HG03139 (cell line): ENCODE measurements around the gene GRID2.

Source experiments
- ATAC-seq: cut with Tn5 transposase; IDR thresholded peaks from one replicate; pipeline ENCODE4 v1.9.1; 2021; ENCODE audit not compliant: unreplicated experiment

The GRID2 gene

DNA sequence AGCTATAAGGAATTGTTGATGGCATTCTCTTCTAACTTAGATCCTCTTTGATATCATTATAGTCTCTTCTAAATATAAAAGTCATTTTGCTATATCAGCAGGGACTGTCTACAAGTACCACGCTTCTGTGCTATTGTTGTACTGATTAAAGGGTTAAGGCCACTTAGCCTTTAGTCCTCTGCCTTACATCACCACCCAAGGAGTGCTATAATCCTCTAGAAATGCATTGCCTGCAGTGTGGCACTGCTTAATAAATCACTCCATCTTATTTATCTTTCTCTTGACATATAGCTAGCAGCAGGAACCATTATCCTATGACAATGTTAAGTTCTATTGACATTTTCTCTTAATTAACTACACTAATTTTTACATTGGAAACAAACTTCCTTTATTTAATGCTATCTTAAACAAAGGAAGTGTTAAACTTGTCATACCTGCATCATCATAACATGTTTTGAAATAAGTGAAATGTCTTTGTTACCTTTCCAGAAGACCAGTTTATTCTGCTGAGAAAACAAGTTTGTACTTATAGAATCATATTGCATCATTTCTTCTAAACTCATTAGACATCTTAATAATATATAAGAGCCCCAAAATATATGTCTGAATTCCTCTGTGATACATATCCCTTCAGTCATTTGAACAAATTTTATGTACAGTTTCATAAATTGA lies 1163.9 kb downstream of the GRID2 start:
- no peak for ATAC-seq

DNA sequence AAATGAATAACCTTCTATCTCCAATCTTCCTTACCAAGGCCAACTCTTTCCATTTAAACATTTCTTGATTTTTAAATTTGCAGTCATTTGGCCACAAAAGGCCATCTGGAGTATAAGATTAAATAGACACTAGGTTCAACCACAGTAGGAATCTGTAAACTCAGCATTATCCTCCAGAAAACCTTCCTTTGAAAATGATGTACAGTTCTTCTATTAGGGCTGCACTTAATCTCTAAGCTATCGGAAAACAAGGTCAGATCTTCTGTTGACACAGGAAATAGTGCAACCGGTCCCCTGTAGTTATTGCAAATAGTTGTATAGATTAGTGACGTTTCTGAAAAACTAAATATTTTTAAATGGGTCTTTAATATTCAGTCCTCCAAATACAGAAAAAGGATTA lies 1165.8 kb downstream of the GRID2 start:
- ATAC-seq = no peak

GRCh38 chr4:93475730-93476129 lies 1172.0 kb downstream of the GRID2 start:
- no peak for ATAC-seq

DNA sequence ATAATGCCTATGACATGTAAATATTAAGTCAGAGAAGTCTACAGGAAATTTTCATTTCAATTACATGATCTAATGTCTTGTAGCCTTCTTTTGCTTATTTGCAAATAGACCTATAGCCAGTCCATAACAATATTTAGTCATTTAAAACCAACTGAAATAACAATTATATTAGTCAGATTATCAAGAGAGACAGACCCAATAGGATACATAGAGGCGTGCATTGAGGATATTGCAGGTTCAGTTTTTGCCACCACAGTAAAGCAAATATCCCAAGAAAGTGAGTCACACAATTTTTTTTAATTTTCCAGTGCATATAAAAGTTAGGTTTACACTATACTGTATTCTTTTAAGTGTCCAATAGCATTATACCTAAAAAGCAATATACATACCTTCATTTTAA lies 1175.0 kb downstream of the GRID2 start:
- ATAC-seq = no peak

- ATAC-seq = no peak
Measured at GRCh38 chr4:93480452-93480851, 1176.7 kb downstream of the GRID2 start.

- no peak for ATAC-seq
Measured at GRCh38 chr4:93495346-93495745, 1191.6 kb downstream of the GRID2 start.

GRCh38 chr4:93501244-93501643 lies 1197.5 kb downstream of the GRID2 start:
- ATAC-seq = no peak

DNA sequence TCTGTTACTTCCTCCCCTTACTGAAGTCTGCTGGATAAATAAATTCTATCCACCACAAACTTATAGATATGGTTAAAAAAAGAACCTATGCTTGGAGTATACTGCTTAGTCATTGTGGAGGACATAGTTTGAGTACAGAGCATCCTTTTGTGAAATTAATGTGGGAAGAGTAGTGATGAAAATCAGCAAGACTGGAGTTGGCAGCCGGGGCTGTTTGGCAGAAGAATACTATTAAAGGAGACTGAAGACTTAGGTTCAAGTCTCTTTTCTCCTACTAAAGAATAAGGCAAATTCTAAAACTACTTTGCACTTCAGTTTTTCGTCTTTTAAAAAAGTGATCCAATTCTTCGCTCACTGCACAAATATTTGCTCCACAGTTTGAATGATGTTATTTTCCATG lies 1198.2 kb downstream of the GRID2 start:
- no peak for ATAC-seq

- ATAC-seq = no peak
Measured at GRCh38 chr4:93502991-93503390, 1199.2 kb downstream of the GRID2 start.

DNA sequence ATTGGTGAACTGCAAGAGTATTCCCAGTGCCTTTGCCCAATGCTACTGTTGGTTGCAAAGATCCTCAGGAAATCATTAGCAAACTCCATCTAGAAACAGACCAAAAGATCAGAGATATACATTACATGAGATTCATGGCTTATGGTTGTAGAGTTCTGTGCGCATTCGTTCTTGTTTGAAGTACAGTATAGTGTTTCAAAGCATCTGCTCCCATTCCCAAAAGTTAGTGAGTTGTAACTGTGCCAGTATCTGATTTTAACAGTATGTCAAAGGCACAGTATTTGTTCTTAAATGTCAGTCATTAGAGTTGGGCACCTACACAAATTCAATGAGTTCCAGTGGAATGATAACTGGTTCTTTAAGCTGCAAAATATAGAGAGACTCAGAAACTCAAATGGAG lies 1210.1 kb downstream of the GRID2 start:
- ATAC-seq = no peak

GRCh38 chr4:93515208-93515607 lies 1211.4 kb downstream of the GRID2 start:
- no peak for ATAC-seq

- ATAC-seq = no peak
Measured at GRCh38 chr4:93529692-93530372, 1226.1 kb downstream of the GRID2 start.

DNA sequence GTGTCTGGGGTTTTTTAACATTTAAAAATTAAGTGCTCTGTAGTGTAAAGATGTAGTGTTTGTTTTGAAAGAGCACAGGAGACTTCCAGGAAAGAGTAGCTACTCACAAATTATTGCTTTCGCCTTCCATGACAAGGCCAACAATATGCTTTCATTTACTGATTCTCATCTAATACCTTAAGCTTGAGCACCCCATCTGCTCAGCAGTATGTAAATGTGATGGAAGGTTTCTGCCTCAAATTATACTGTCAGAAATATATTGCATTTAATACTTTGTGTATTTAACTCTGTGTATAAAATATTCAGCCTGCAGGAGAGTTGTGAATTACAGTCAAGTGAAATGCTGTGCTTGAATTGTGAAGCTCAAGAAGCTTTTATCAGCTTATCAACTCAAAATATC lies 1228.5 kb downstream of the GRID2 start:
- ATAC-seq = no peak

DNA sequence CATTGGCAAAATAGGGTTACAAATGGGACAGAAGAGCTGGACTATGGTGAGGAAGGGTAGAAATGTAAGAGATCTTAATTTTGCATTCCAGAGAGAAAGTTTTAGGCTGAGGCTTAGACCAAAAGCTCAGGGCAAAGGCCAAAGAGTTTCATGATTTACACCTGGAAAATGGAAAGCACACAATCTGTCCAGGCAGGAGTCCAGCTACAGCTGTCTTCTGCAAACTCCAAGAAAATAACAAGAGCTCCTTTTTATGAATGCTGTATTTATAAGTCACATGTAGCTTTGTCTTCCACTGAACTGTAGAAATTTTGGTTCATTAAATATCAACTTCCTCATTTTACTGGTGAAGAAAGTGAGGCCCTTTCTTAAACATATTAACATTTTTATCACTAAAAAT lies 1236.8 kb downstream of the GRID2 start:
- ATAC-seq = no peak

- no peak for ATAC-seq
Measured at GRCh38 chr4:93561842-93562241, 1258.1 kb downstream of the GRID2 start.

DNA sequence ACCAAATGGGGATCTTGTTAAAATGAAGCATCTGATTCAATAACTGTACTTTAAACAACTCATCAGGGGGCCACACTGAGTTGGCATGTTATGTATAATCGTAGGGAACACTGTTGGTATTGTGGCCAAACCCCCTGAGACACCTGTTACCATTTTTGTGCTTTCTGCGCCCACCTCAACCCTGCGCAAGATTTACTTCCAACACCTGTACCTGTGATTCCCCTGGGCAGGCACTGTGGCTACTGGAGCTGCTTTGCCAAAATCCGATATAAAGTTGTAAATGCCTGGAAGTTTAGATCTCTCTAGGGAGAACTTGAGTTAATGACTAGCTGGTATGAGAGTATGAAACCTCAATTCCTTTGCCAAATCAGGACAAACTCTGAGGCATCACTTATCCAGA lies 1265.0 kb downstream of the GRID2 start:
- ATAC-seq = no peak

GRCh38 chr4:93573285-93573684 lies 1269.5 kb downstream of the GRID2 start:
- no peak for ATAC-seq

GRCh38 chr4:93578942-93579341 lies 1275.2 kb downstream of the GRID2 start:
- no peak for ATAC-seq

DNA sequence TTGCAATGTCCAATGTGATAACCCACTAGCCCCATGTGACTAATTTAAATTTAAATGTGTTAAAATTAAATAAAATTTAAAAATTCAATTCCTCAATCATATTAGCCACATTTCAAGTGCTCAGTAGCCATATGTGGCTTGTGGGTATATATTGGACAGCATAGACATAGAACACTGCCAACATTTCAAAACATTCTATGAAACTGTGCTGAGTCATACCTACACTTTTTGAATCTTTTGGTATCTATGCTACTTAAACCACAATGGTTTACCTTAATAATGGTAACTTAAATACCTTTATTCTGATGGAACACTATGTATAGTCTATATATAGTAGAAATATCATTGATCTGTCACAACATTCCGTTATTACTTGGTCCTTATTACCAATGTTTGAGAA lies 1301.4 kb downstream of the GRID2 start:
- no peak for ATAC-seq

DNA sequence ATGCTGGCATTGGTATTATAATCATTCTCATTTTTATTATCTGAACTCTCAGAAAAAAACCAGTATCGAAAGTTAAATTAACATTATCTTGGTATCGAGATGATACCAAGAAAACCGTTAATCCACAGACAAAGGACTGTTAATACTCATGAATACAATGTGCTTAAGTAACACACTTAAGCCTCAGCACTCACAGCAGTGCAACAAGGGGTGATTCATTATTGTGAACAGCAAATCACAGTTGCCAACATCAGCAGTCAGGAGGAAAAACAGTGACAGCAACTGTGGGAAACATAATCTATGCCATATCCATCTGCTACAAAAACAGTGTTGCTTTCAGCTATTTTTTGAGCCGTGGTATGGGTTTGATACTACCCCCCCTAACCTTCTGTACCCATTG lies 1313.8 kb downstream of the GRID2 start:
- no peak for ATAC-seq

GRCh38 chr4:93633721-93634120 lies 1330.0 kb downstream of the GRID2 start:
- no peak for ATAC-seq

- no peak for ATAC-seq
Measured at GRCh38 chr4:93635943-93636342, 1332.2 kb downstream of the GRID2 start.

GRCh38 chr4:93645120-93645519 lies 1341.4 kb downstream of the GRID2 start:
- ATAC-seq = no peak
